WTC11 (cell line): Measurements from ENCODE around the gene CXCR5. TPM values are rescaled to one million over a fixed set of nuclear protein-coding genes. Genes with fewer than 3 reads are reported as not detected.
A peak's percentile ranks its signal among the peaks of the same experiment; 100 is the strongest.

Experiments used
- ATAC-seq: fragments of 200-7000 bp; cut with Tn5 transposase; 2 replicates; pipeline ENCODE4 v1.10.0; 2021; ENCODE audit warnings: mild to moderate bottlenecking, moderate library complexity
- CTCF ChIA-PET: fragments of 300-600 bp; sonication (Branson Sonifier 250); formaldehyde crosslinking; loops from one replicate; lab custom pipeline; 2021; ENCODE audit warnings: antibody characterized with exemption; lab: Charles Lee
- POLR2A ChIA-PET: fragments of 350-600 bp; sonication (Branson Sonifier 250); formaldehyde crosslinking; loops from one replicate; lab custom pipeline; 2021; ENCODE audit warnings: antibody characterized with exemption; lab: Charles Lee
- DNase-seq: peaks from one replicate; pipeline ENCODE4 v3.0.0; 2021; ENCODE audit warnings: low spot score
- H3K27ac Mint-ChIP-seq: 2 replicates; pipeline ENCODE4 v1.8.0; 2021; ENCODE audit warnings: mixed read lengths
- H3K27me3 Mint-ChIP-seq: 2 replicates; pipeline ENCODE4 v1.8.0; 2021; ENCODE audit warnings: low read depth, mild to moderate bottlenecking, moderate library complexity, mixed read lengths
- H3K36me3 Mint-ChIP-seq: 2 replicates; pipeline ENCODE4 v1.8.0; 2021; ENCODE audit warnings: mixed read lengths
- H3K4me1 Mint-ChIP-seq: 2 replicates; pipeline ENCODE4 v1.8.0; 2022; ENCODE audit warnings: mixed read lengths
- H3K4me3 Mint-ChIP-seq: 2 replicates; pipeline ENCODE4 v1.8.0; 2021; ENCODE audit warnings: mild to moderate bottlenecking, moderate library complexity, mixed read lengths
- H3K9me3 Mint-ChIP-seq: 2 replicates; pipeline ENCODE4 v1.8.0; 2021; ENCODE audit warnings: mixed read lengths
- AFF4 ChIP-seq: sonication (generic); formaldehyde crosslinking; IDR thresholded peaks from 2 replicates; pipeline ENCODE4 v1.8.1; 2023; ENCODE audit warnings: mild to moderate bottlenecking, missing genetic modification reagents, borderline replicate concordance
- ATF3 ChIP-seq: sonication (generic); formaldehyde crosslinking; conservative IDR thresholded peaks from 2 replicates; pipeline ENCODE4 v1.8.1; 2022; ENCODE audit warnings: mild to moderate bottlenecking, missing genetic modification reagents
- CBFB ChIP-seq: sonication (generic); formaldehyde crosslinking; IDR thresholded peaks from 2 replicates; pipeline ENCODE4 v1.8.1; 2022; ENCODE audit warnings: mild to moderate bottlenecking, low read depth, missing genetic modification reagents
- E2F4 ChIP-seq: sonication (generic); formaldehyde crosslinking; IDR thresholded peaks from 2 replicates; pipeline ENCODE4 v1.8.1; 2022; ENCODE audit warnings: low read depth, mild to moderate bottlenecking, moderate library complexity, missing genetic modification reagents, borderline replicate concordance
- ELF4 ChIP-seq: sonication (generic); formaldehyde crosslinking; IDR thresholded peaks from 2 replicates; pipeline ENCODE4 v1.8.1; 2022; ENCODE audit warnings: low read depth, mild to moderate bottlenecking, moderate library complexity, missing genetic modification reagents
- EMX1 ChIP-seq: fragments of 250-450 bp; sonication (Bioruptor Pico); IDR thresholded peaks from 2 replicates; pipeline ENCODE4 v1.8.0; 2021; ENCODE audit warnings: mild to moderate bottlenecking
- JUN ChIP-seq: sonication (generic); formaldehyde crosslinking; IDR thresholded peaks from 2 replicates; pipeline ENCODE4 v1.8.0; 2023; ENCODE audit warnings: mild to moderate bottlenecking, missing genetic modification reagents
- MAX ChIP-seq: sonication (generic); formaldehyde crosslinking; IDR thresholded peaks from 2 replicates; pipeline ENCODE4 v1.8.0; 2022; ENCODE audit warnings: mild to moderate bottlenecking, missing genetic modification reagents
- NFATC4 ChIP-seq: fragments of 250-450 bp; sonication (Bioruptor Pico); IDR thresholded peaks from 2 replicates; pipeline ENCODE4 v1.9.0; 2021; ENCODE audit warnings: mild to moderate bottlenecking
- NR2C2 ChIP-seq: sonication (generic); formaldehyde crosslinking; IDR thresholded peaks from 2 replicates; pipeline ENCODE4 v1.8.0; 2022; ENCODE audit warnings: mild to moderate bottlenecking, missing genetic modification reagents
- PRDM15 ChIP-seq: sonication (generic); formaldehyde crosslinking; IDR thresholded peaks from 2 replicates; pipeline ENCODE4 v1.8.0; 2022; ENCODE audit warnings: missing genetic modification reagents
- PREB ChIP-seq: sonication (generic); formaldehyde crosslinking; IDR thresholded peaks from 2 replicates; pipeline ENCODE4 v1.8.1; 2022; ENCODE audit warnings: mild to moderate bottlenecking, missing genetic modification reagents, moderate library complexity, borderline replicate concordance
- USF2 ChIP-seq: sonication (generic); formaldehyde crosslinking; IDR thresholded peaks from 2 replicates; pipeline ENCODE4 v1.8.1; 2023; ENCODE audit warnings: mild to moderate bottlenecking, missing genetic modification reagents, moderate library complexity
- ZBTB21 ChIP-seq: sonication (generic); formaldehyde crosslinking; IDR thresholded peaks from 2 replicates; pipeline ENCODE4 v1.8.1; 2023; ENCODE audit warnings: mild to moderate bottlenecking, missing genetic modification reagents, borderline replicate concordance
- ZNF138 ChIP-seq: sonication (generic); formaldehyde crosslinking; conservative IDR thresholded peaks from 2 replicates; pipeline ENCODE4 v1.8.1; 2022; ENCODE audit warnings: mild to moderate bottlenecking, moderate library complexity, missing genetic modification reagents
- ZNF281 ChIP-seq: sonication (generic); formaldehyde crosslinking; IDR thresholded peaks from 2 replicates; pipeline ENCODE4 v1.8.0; 2023; ENCODE audit warnings: mild to moderate bottlenecking, missing genetic modification reagents
- ZNF512 ChIP-seq: sonication (generic); formaldehyde crosslinking; IDR thresholded peaks from 2 replicates; pipeline ENCODE4 v1.8.1; 2022; ENCODE audit warnings: missing genetic modification reagents, borderline replicate concordance
- ZNF671 ChIP-seq: fragments of 250-450 bp; sonication (Bioruptor Pico); IDR thresholded peaks from 2 replicates; pipeline ENCODE4 v1.8.0; 2021; ENCODE audit warnings: mild to moderate bottlenecking
- total RNA-seq: library from RNA; stranded (reverse); gene quantifications from 3 replicates; pipeline ENCODE4 v1.2.3, GENCODE V29; 2021

The CXCR5 gene
- total RNA-seq, 1 experiment from 2014 or later = 0.07 TPM

GRCh38 chr11:118908264-118908663 lies 24.6 kb downstream of the CXCR5 start (continued):
- TF ChIP-seq AFF4 (CRISPR knock-in tag) = no peak
- TF ChIP-seq MAX (CRISPR knock-in tag) = no peak

GRCh38 chr11:118908901-118909618 lies 25.4 kb downstream of the CXCR5 start:
- ATAC-seq = peak; percentile 2
- peaks cover 19% of the 10 kb centered on the region for H3K36me3 Mint-ChIP-seq
- POLR2A ChIA-PET = interaction anchor here (0.6 to 6.9 kb wide), 4 partner anchors 20 to 118 kb away, joined by 3 to 76 read pairs (median 24); partner anchors contain the start of gene DDX6
- DNase-seq = peak; percentile 67
- H3K27ac Mint-ChIP-seq = peak overlapping the region; percentile 54
- no peaks in the 10 kb centered on the region for H3K9me3 Mint-ChIP-seq
- no peaks in the 10 kb centered on the region for H3K27me3 Mint-ChIP-seq
- H3K4me1 Mint-ChIP-seq = peaks cover 51% of the 10 kb centered on the region
- H3K4me3 Mint-ChIP-seq = peak overlapping the region; percentile 72
- CTCF ChIA-PET = interaction anchor here (0.5 to 5.9 kb wide), 11 partner anchors 13 to 250 kb away, joined by 3 to 26 read pairs (median 4); partner anchors contain the start of genes DDX6 and UPK2
- no peak for TF ChIP-seq EMX1 (CRISPR knock-in tag)
- TF ChIP-seq ATF3 = no peak
- no peak for TF ChIP-seq E2F4
- TF ChIP-seq PRDM15 (CRISPR knock-in tag) = no peak
- TF ChIP-seq ZNF671 (CRISPR knock-in tag) = no peak
- TF ChIP-seq ZNF138 = 0 out of 2 replicates have a peak, but pooled peaks have one; percentile 21
- 0 out of 2 replicates have a peak, but pooled peaks have one; percentile 9 for TF ChIP-seq USF2 (CRISPR knock-in tag)
- TF ChIP-seq ELF4 (CRISPR knock-in tag) = no peak
- TF ChIP-seq ZNF281 (CRISPR knock-in tag) = 0 out of 2 replicates have a peak, but pooled peaks have one; percentile 31
- TF ChIP-seq CBFB = no peak
- no peak for TF ChIP-seq ZNF512 (CRISPR knock-in tag)
- TF ChIP-seq ZBTB21 = peak; percentile 57; the same call in 1 of the 2 replicates
- no peak for TF ChIP-seq NR2C2
- TF ChIP-seq NFATC4 = no peak
- no peak for TF ChIP-seq JUN (CRISPR knock-in tag)
- no peak for TF ChIP-seq PREB (CRISPR knock-in tag)
